ENCODE results near the gene KRTAP10-5. TPM values are rescaled to one million over a fixed set of nuclear protein-coding genes. Genes with fewer than 3 reads are reported as not detected.

Gene KRTAP10-5
- total and polyA plus RNA-seq, 12 donors = not detected

DNA sequence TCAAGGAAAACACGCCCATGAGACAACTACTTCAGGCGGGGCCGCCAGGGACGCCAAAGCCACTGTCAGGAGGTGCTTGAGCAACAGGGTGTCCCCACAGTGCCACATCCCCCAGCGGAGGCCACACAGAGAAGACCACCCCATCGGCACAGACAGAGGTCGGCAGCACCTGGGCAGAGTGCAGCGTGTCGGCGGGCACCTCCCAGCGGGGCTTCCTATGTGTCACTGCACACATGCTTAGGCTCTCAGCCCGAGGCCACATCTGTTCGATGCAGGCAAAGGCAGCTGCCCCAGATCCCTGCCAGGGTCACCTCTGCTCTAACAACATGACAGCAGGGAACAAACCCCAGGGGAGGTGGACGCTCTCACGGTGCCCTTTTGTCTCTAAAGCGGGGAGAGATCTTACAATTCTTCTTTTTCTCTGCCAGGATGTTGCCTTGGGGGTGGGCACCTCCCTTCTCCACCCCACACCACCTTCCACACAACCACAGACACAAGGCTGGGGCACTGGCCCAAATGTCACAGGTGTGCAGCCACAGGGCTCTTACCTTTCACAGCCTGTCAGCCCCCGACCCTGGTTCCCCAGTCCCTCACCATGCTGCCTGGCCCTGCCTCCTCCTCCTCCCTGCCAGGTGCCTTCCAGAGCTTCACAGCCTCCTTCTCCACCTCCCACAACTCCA lies 35.6 kb upstream of the KRTAP10-5 start:
- Histone ChIP-seq H3K27me3 (peaks cover 0 to 35% (median 5%) of the 10 kb centered on the region in 7 donors), H3K9me3 (peaks cover 0 to 30% (median 0%) of the 10 kb centered on the region in 11 donors), H3K36me3 (no peaks in the 10 kb centered on the region), H3K27ac (no peak overlapping the region), H3K4me1 (peaks cover 0 to 6% (median 0%) of the 10 kb centered on the region in 9 donors), H3K4me3 (no peak overlapping the region)
- intact Hi-C loops (cut with DNase I) = loop anchor here in 1 of 10 donors (10.0 kb wide), 1 partner anchor 129 kb away; no protein-coding TSS in a partner anchor
- no peak for DNase-seq
- no peak for ATAC-seq
- TF ChIP-seq, protein P1, sequence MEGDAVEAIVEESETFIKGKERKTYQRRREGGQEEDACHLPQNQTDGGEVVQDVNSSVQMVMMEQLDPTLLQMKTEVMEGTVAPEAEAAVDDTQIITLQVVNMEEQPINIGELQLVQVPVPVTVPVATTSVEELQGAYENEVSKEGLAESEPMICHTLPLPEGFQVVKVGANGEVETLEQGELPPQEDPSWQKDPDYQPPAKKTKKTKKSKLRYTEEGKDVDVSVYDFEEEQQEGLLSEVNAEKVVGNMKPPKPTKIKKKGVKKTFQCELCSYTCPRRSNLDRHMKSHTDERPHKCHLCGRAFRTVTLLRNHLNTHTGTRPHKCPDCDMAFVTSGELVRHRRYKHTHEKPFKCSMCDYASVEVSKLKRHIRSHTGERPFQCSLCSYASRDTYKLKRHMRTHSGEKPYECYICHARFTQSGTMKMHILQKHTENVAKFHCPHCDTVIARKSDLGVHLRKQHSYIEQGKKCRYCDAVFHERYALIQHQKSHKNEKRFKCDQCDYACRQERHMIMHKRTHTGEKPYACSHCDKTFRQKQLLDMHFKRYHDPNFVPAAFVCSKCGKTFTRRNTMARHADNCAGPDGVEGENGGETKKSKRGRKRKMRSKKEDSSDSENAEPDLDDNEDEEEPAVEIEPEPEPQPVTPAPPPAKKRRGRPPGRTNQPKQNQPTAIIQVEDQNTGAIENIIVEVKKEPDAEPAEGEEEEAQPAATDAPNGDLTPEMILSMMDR (IDR thresholded peaks at IDR 0.05) = no peak
- WGBS, 2 donors = 71 to 75% methylated on average over 17 of the region's 17 CpGs

DNA sequence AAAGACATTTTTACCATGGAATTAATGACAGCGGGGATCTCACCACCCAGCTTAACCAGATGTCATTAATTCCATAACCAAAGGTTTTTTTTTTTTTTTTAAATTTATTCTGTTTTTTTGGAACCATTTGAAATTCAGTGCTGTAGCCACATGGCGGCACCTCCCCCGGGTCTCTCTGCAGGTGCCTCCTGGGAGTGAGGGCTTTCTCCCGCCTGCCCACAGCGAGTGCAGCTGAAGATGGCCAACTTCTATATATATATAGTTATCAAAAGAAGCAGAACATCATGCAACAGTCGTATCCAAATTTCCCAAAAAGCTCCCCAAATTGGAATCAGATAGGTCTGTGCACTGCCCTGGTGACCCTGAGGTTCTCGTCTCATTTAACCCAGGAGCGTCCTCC lies 35.1 kb upstream of the KRTAP10-5 start:
- no peak for ATAC-seq
- H3K27ac ChIP-seq = no peak overlapping the region
- peaks cover 0 to 30% (median 0%) of the 10 kb centered on the region in 11 donors for H3K9me3 ChIP-seq
- WGBS, 2 donors = 62 to 79% methylated on average over 8 of the region's 8 CpGs
- intact Hi-C loops (cut with DNase I) = loop anchor here in 1 of 10 donors (10.0 kb wide), 1 partner anchor 129 kb away; no protein-coding TSS in a partner anchor
- H3K27me3 ChIP-seq = peaks cover 0 to 35% (median 5%) of the 10 kb centered on the region in 7 donors
- no peaks in the 10 kb centered on the region for H3K36me3 ChIP-seq
- peaks cover 0 to 6% (median 0%) of the 10 kb centered on the region in 9 donors for H3K4me1 ChIP-seq
- no peak overlapping the region for H3K4me3 ChIP-seq
- TF ChIP-seq, protein P1 (IDR thresholded peaks at IDR 0.05) = no peak
- DNase-seq = no peak

DNA sequence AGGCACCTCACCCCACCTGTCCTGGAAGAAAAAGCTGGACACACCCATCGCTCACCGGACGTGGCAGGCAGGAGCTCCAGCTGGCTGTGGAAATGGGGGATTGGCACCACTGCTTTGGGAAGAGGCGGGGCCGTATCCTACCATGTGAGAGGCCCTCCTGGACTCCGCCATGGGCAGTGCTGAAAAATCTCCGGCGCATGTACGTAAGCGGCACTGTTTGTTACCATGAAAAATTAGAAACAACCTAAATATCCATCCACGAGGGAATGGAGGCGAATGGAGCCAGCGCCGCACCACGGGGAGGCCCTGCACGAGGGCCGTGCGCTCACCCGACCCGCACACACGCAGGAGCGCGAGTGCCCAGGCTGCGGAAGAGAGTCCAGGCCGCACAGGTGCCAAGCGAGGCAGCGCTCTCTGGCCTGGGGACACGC lies 34.6 kb upstream of the KRTAP10-5 start:
- DNase-seq = no peak
- intact Hi-C loops (cut with DNase I) = loop anchor here in 1 of 10 donors (10.0 kb wide), 1 partner anchor 130 kb away; no protein-coding TSS in a partner anchor
- H3K27ac ChIP-seq = no peak overlapping the region
- peaks cover 0 to 6% (median 0%) of the 10 kb centered on the region in 9 donors for H3K4me1 ChIP-seq
- H3K4me3 ChIP-seq = no peak overlapping the region
- ATAC-seq = no peak
- H3K9me3 ChIP-seq = peaks cover 0 to 30% (median 4%) of the 10 kb centered on the region in 11 donors
- peaks cover 0 to 35% (median 5%) of the 10 kb centered on the region in 7 donors for H3K27me3 ChIP-seq
- TF ChIP-seq, protein P1 (IDR thresholded peaks at IDR 0.05) = no peak
- H3K36me3 ChIP-seq = no peaks in the 10 kb centered on the region
- WGBS, 2 donors = 89 to 90% methylated on average over 28 of the region's 28 CpGs

DNA sequence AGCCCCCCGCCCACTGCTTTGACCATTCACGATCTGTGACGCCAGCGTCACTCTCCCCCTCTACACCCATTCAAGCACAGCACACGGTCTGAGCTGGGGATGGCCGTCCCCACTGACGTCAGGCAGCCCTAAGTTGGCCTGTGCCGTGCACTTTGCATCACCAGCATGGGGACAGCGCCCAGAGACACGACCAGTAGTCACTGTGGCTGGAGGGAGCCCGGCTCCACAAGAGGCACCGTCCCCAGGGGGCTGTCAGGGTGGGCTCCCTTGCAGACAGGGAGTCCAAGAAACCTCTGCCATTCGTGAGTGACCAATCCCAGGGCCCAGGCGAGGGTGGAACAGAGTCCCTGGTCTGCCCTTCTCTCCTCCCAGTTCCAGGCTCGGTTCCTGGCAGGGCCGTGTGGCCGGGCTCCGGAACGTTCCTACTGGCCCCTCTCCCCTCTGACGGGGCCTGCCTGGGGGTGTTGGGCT lies 33.8 kb upstream of the KRTAP10-5 start:
- 80 to 81% methylated on average over 20 of the region's 20 CpGs for WGBS, 2 donors
- Histone ChIP-seq H3K27ac (no peak overlapping the region), H3K27me3 (peaks cover 0 to 35% (median 5%) of the 10 kb centered on the region in 7 donors), H3K9me3 (peaks cover 0 to 30% (median 11%) of the 10 kb centered on the region in 11 donors), H3K36me3 (no peaks in the 10 kb centered on the region), H3K4me3 (no peak overlapping the region), H3K4me1 (peaks cover 0 to 6% (median 0%) of the 10 kb centered on the region in 9 donors)
- TF ChIP-seq, protein P1 (IDR thresholded peaks at IDR 0.05) = no peak
- ATAC-seq = no peak
- no peak for DNase-seq
- intact Hi-C loops (cut with DNase I) = loop anchor here in 1 of 10 donors (10.0 kb wide), 1 partner anchor 131 kb away; no protein-coding TSS in a partner anchor

Data from heart right ventricle (tissue), 16 donors.